HepG2 (cell line): Measurements from ENCODE around the gene EMP2. TPM values are rescaled to one million over a fixed set of nuclear protein-coding genes. Genes with fewer than 3 reads are reported as not detected.

Source experiments
- ATAC-seq: fragments of 200-7000 bp; cut with Tn5 transposase; 3 replicates; pipeline ENCODE4 v1.9.1; 2020; ENCODE audit warnings: mild to moderate bottlenecking, moderate library complexity
- BruUV-seq: library from RNA; stranded (reverse); fragments of 400-500 nt; replicated peaks from 2 replicates; lab custom pipeline; 2021; lab: Mats Ljungman, UMichigan
- CTCF ChIA-PET: fragments of 300-600 bp; formaldehyde crosslinking; extraction: SDS; loops from one replicate; lab custom pipeline; 2021; ENCODE audit warnings: low total read pairs, inconsistent platforms, low intra/inter-chr PET ratio; lab: Yijun Ruan, JAX
- POLR2A ChIA-PET: fragments of 350-600 bp; sonication (Branson Sonifier 250); formaldehyde crosslinking; loops from one replicate; lab custom pipeline; 2020; ENCODE audit warnings: antibody characterized with exemption, inconsistent platforms; lab: Yijun Ruan, JAX
- DNase-seq: peaks from one replicate; pipeline ENCODE4 v3.0.0-alpha.2; 2015; ENCODE audit warnings: low spot score
- FAIRE-seq: peaks from 3 replicates; lab custom pipeline; 2011; peaks lifted over from hg19 to GRCh38; lab: Jason Lieb, UNC
- H2AFZ ChIP-seq: one replicate; pipeline ENCODE4 v1.6.1; 2011; ENCODE audit warnings: low read length, inconsistent platforms
- H3K27ac ChIP-seq: fragments of 300-600 bp; 3 replicates; pipeline ENCODE4 v1.8.0; 2011; ENCODE audit warnings: mixed run types, mild to moderate bottlenecking, mixed read lengths, low read length, inconsistent platforms; ENCODE audit not compliant: insufficient read depth; ENCODE audit errors: extremely low read length
- H3K27me3 ChIP-seq, 2 experiments: fragments of 200-600 bp in 1 of 2; 2 replicates in 1 of 2; 3 replicates in 1 of 2; pipeline versions ENCODE4 v1.6.0 to v1.8.0; 2011; ENCODE audit warnings: low read length in 2 of 2, mild to moderate bottlenecking in 2 of 2, moderate library complexity in 2 of 2, inconsistent platforms in 1 of 2; ENCODE audit not compliant: insufficient read depth in 2 of 2, control insufficient read depth in 1 of 2
- H3K36me3 ChIP-seq, 2 experiments: fragments of 200-600 bp in 1 of 2; replicated peaks in 1 of 2; 2 replicates in 1 of 2; 3 replicates in 1 of 2; pipeline versions ENCODE4 v1.5.1 to v1.8.0; 2011; ENCODE audit warnings: low read length in 2 of 2, inconsistent platforms in 1 of 2; ENCODE audit not compliant: insufficient read depth in 2 of 2, control insufficient read depth in 1 of 2
- H3K4me1 ChIP-seq: 2 replicates; pipeline ENCODE4 v1.5.1; 2012; ENCODE audit warnings: low read length, inconsistent platforms; ENCODE audit not compliant: insufficient read depth
- H3K4me2 ChIP-seq: 2 replicates; pipeline ENCODE4 v1.6.0; 2011; ENCODE audit warnings: low read depth, low read length, inconsistent platforms
- H3K4me3 ChIP-seq, 3 experiments: fragments of 200-600 bp in 1 of 3; sonication (generic), shearing (Covaris generic) in 1 of 3; replicated peaks in 1 of 3; 2 replicates each; pipeline ENCODE4 v1.5.1; 2011 to 2016; ENCODE audit warnings: low read length in 3 of 3, inconsistent platforms in 2 of 3, low read depth in 2 of 3, mild to moderate bottlenecking in 2 of 3, control low read depth in 1 of 3, mixed read lengths in 1 of 3; ENCODE audit not compliant: insufficient read depth in 1 of 3
- H3K79me2 ChIP-seq: one replicate; pipeline ENCODE4 v1.6.1; 2011; ENCODE audit warnings: low read length, inconsistent platforms; ENCODE audit not compliant: insufficient read depth
- H3K9ac ChIP-seq: 2 replicates; pipeline ENCODE4 v1.6.0; 2011; ENCODE audit warnings: mild to moderate bottlenecking, low read depth, low read length, inconsistent platforms; ENCODE audit not compliant: insufficient read depth
- H3K9me3 ChIP-seq: 2 replicates; pipeline ENCODE4 v1.5.1; 2012; ENCODE audit warnings: mild to moderate bottlenecking, low read length
- H4K20me1 ChIP-seq: 2 replicates; pipeline ENCODE4 v1.6.0; 2011; ENCODE audit warnings: inconsistent platforms, mild to moderate bottlenecking, low read length, moderate library complexity; ENCODE audit not compliant: insufficient read depth
- KDM4B ChIP-seq: sonication (generic); formaldehyde crosslinking; IDR thresholded peaks from 2 replicates; pipeline ENCODE4 v1.4.0; 2020; ENCODE audit warnings: missing genetic modification reagents
- ZFY ChIP-seq: sonication (generic); formaldehyde crosslinking; IDR thresholded peaks from 2 replicates; pipeline ENCODE4 v1.4.0; 2020; ENCODE audit warnings: missing genetic modification reagents
- ZNF317 ChIP-seq: sonication (generic); formaldehyde crosslinking; IDR thresholded peaks from 2 replicates; pipeline ENCODE4 v1.5.0; 2020; ENCODE audit warnings: mild to moderate bottlenecking, missing genetic modification reagents
- ZNF562 ChIP-seq: sonication (generic); formaldehyde crosslinking; IDR thresholded peaks from 2 replicates; pipeline ENCODE4 v1.8.0; 2022; ENCODE audit warnings: missing genetic modification reagents, borderline replicate concordance
- ZNF800 ChIP-seq: sonication (generic); formaldehyde crosslinking; IDR thresholded peaks from 2 replicates; pipeline ENCODE4 v1.4.0; 2020; ENCODE audit warnings: missing genetic modification reagents
- WGBS: methylation state at CpG from one replicate; pipeline ENCODE4 v1.1.6; 2017; ENCODE audit warnings: low lambda C conversion rate; 5-methylcytosine and 5-hydroxymethylcytosine counted together
- in situ Hi-C: cut with HindIII; loops from 2 replicates; pipeline ENCODE4 v1.10.0; 2017; ENCODE audit warnings: low pct_unique_long_range_greater_than_20kb; ENCODE audit not compliant: extremely low pct_ligation_motif_present
- intact Hi-C: fragments of 100-400 bp; cut with micrococcal nuclease; formaldehyde crosslinking; loops from one replicate; pipeline ENCODE4 v1.10.0; 2022; ENCODE audit not compliant: unreplicated experiment
- polyA plus RNA-seq, 8 experiments: library from polyadenylated mRNA; depleted of rRNA in 3 of 8; stranded (reverse) in 7 of 8; unstranded in 1 of 8; fragments of >200 nt; fragmentation: Illumina TruSeq in 4 of 8; extraction: Trizol in 4 of 8; gene quantifications; 2 replicates each; pipeline versions ENCODE4 v1.2.1 to v1.2.3, GENCODE V29; 2011 to 2016; ENCODE audit warnings: low read depth in 4 of 8, missing spikeins in 1 of 8, mixed read lengths in 1 of 8; ENCODE audit not compliant: insufficient read depth in 1 of 8
- total RNA-seq, 5 experiments: library from RNA; depleted of rRNA; stranded (reverse); fragments of >200 nt; fragmentation: Illumina TruSeq; extraction: Trizol; gene quantifications; 2 replicates each; pipeline ENCODE4 v1.2.3, GENCODE V29; 2016; ENCODE audit warnings: low read depth in 1 of 5

The EMP2 gene
- total and polyA plus RNA-seq, 2 of the 13 experiments (the other 11 are each of a cell fraction or from before 2014, with no cell fraction given): 24.6 to 91.2 TPM

DNA sequence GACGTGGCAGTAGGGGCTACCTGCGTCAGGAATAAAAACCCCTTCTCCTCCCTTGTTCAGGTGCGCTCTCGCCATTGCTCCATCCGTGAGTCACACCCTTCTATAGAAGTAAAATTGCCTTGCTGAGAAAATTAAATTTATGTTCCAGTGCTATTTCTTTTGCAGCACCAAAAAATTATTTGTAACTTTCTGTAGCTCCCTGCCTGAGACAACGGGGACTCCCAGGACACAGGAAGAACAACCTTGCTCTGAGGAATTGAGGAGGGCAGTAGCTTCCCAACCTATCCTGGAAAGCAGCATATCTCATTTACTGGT is 85.4 kb downstream of the EMP2 start:
- no peak for DNase-seq
- POLR2A ChIA-PET: interaction anchor here (0.6 kb wide), 1 partner anchor 249 kb away, joined by 3 read pairs; the partner anchor contains the start of gene NUBP1

DNA sequence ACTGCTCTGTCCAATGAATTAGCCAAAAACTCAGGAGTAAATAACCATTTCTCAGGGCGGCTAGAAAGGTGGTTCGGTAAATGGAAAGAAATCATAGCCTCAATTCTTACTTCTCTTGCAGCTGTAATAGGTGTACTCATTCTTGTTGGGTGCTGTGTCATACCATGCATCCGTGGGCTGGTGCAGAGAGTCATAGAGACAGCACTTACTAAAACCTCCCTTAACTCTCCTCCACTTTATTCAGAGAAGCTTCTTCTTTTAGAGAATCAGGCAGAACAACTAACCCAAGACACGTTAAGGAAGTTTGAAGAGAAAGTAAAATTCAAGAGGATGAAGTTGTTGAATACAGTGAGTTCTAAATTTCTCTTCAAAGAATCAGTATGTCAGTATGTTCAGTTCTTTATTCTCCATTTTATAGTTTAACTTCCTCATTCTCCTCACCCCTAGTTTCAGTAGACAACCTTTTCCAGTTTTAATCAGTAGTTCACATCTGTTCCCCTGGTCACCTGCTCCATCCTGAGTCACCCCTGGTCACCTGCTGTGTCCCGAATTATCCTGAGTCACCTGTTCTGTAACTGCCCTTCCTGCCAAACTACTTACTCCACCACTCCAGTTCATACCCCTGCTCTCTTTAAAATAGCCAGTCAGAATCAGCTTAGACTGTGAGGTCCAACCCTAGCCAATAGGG is 85.9 kb downstream of the EMP2 start:
- intact Hi-C loops: no loop called here
- no TSS peak for BruUV-seq
- Histone ChIP-seq H3K36me3 (no peaks in the 10 kb centered on the region), H2AFZ (no peak overlapping the region), H3K9me3 (peaks cover 14% of the 10 kb centered on the region; the same call in 1 of the 2 replicates), H3K27ac (no peak overlapping the region), H3K9ac (no peak overlapping the region), H3K4me2 (no peak overlapping the region), H4K20me1 (no peaks in the 10 kb centered on the region), H3K27me3 (0 out of 5 replicates have a peak, but pooled peaks cover 0 to 4% of the 10 kb centered on the region in 2 experiments), H3K4me1 (peaks cover 5% of the 10 kb centered on the region; the same call in 1 of the 2 replicates), H3K79me2 (no peaks in the 10 kb centered on the region), H3K4me3 (no peak overlapping the region)
- no peak for DNase-seq
- no peak for ATAC-seq
- WGBS: 53% methylated on average over 5 of the region's 5 CpGs
- ChIA-PET CTCF (no interaction called here), POLR2A (interaction anchor here (0.6 kb wide), 1 partner anchor 249 kb away, joined by 3 read pairs; the partner anchor contains the start of gene NUBP1)
- no peak for FAIRE-seq
- in situ Hi-C loops: no loop called here
- TF ChIP-seq ZNF317 (CRISPR knock-in tag) (no peak), ZFY (CRISPR knock-in tag) (no peak), ZNF800 (CRISPR knock-in tag) (no peak)

More for the DNA sequence above, 85.4 kb downstream of the EMP2 start:
- 69% methylated on average over 6 of the region's 6 CpGs for WGBS
- Histone ChIP-seq H3K4me2 (no peak overlapping the region), H3K4me1 (peaks cover 5% of the 10 kb centered on the region; the same call in 1 of the 2 replicates), H3K9ac (no peak overlapping the region), H3K36me3 (no peaks in the 10 kb centered on the region), H3K9me3 (peaks cover 14% of the 10 kb centered on the region; the same call in 1 of the 2 replicates), H3K4me3 (no peak overlapping the region), H3K27me3 (0 out of 5 replicates have a peak, but pooled peaks cover 0 to 4% of the 10 kb centered on the region in 2 experiments), H3K27ac (no peak overlapping the region), H2AFZ (no peak overlapping the region), H4K20me1 (no peaks in the 10 kb centered on the region), H3K79me2 (no peaks in the 10 kb centered on the region)
- TF ChIP-seq ZNF562 (CRISPR knock-in tag): 0 out of 2 replicates have a peak, but pooled peaks have one; percentile 47
- no peak for TF ChIP-seq KDM4B (CRISPR knock-in tag)
- ATAC-seq: no peak
- in situ Hi-C loops (no loop called here), intact Hi-C loops (no loop called here)
- CTCF ChIA-PET: no interaction called here
- no TSS peak for BruUV-seq
- FAIRE-seq: no peak
